HUES64 (cell line): ENCODE results near the gene TNIK.

ENCODE experiments used
- H3K27ac ChIP-seq: 2 replicates; pipeline ENCODE4 v1.7.0; 2013; ENCODE audit warnings: low read depth, low read length, inconsistent platforms
- H3K27me3 ChIP-seq: 2 replicates; pipeline ENCODE4 v1.6.1; 2013; ENCODE audit warnings: mild to moderate bottlenecking, low read length; ENCODE audit not compliant: insufficient read depth
- H3K36me3 ChIP-seq: 2 replicates; pipeline ENCODE4 v1.6.1; 2013; ENCODE audit warnings: mild to moderate bottlenecking, low read length; ENCODE audit not compliant: insufficient read depth
- H3K4me1 ChIP-seq: 2 replicates; pipeline ENCODE4 v1.6.1; 2013; ENCODE audit warnings: mild to moderate bottlenecking, low read length, moderate library complexity; ENCODE audit not compliant: insufficient read depth
- H3K4me3 ChIP-seq: 2 replicates; pipeline ENCODE4 v1.5.1; 2013; ENCODE audit warnings: mild to moderate bottlenecking, low read length, moderate library complexity
- H3K9ac ChIP-seq: 2 replicates; pipeline ENCODE4 v1.6.1; 2013; ENCODE audit warnings: mild to moderate bottlenecking, low read depth, low read length
- H3K9me3 ChIP-seq: 2 replicates; pipeline ENCODE4 v1.6.1; 2013; ENCODE audit warnings: low read depth, low read length; ENCODE audit not compliant: insufficient read depth
- WGBS: fragments of 150-250, 120-280 bp; methylation state at CpG from one replicate; pipeline ENCODE4 v1.1.7; 2013; ENCODE audit warnings: missing lambda C conversion rate; 5-methylcytosine and 5-hydroxymethylcytosine counted together

Gene TNIK

GRCh38 chr3:171491361-171491760 is 31.2 kb upstream of the TNIK start:
- H3K27me3 ChIP-seq = no peaks in the 10 kb centered on the region
- H3K9ac ChIP-seq = no peak overlapping the region
- 100% methylated on average over 2 of the region's 2 CpGs for WGBS

GRCh38 chr3:171490901-171491300 is 30.7 kb upstream of the TNIK start:
- 95% methylated on average over 3 of the region's 3 CpGs for WGBS
- no peak overlapping the region for H3K27ac ChIP-seq
- no peaks in the 10 kb centered on the region for H3K36me3 ChIP-seq
- H3K4me3 ChIP-seq = no peak overlapping the region
- no peaks in the 10 kb centered on the region for H3K4me1 ChIP-seq
- no peak overlapping the region for H3K9ac ChIP-seq
- H3K27me3 ChIP-seq = no peaks in the 10 kb centered on the region
- H3K9me3 ChIP-seq = no peaks in the 10 kb centered on the region

More at GRCh38 chr3:171491361-171491760, 31.2 kb upstream of the TNIK start:
- no peak overlapping the region for H3K27ac ChIP-seq
- H3K4me1 ChIP-seq = no peaks in the 10 kb centered on the region
- H3K9me3 ChIP-seq = no peaks in the 10 kb centered on the region
- no peak overlapping the region for H3K4me3 ChIP-seq
- H3K36me3 ChIP-seq = no peaks in the 10 kb centered on the region

- WGBS = 91% methylated on average over 4 of the region's 4 CpGs
- H3K27ac ChIP-seq = no peak overlapping the region
- no peaks in the 10 kb centered on the region for H3K27me3 ChIP-seq
- H3K9me3 ChIP-seq = no peaks in the 10 kb centered on the region
- H3K4me3 ChIP-seq = no peak overlapping the region
- H3K9ac ChIP-seq = no peak overlapping the region
- H3K36me3 ChIP-seq = no peaks in the 10 kb centered on the region
- H3K4me1 ChIP-seq = no peaks in the 10 kb centered on the region
Measured at GRCh38 chr3:171489348-171489747, 29.1 kb upstream of the TNIK start.

- WGBS = 97% methylated on average over 7 of the region's 7 CpGs
- H3K27ac ChIP-seq = no peak overlapping the region
Measured at GRCh38 chr3:171488479-171488878, 28.3 kb upstream of the TNIK start.

GRCh38 chr3:171487382-171487781 is 27.2 kb upstream of the TNIK start:
- Histone ChIP-seq H3K4me1 (no peaks in the 10 kb centered on the region), H3K9ac (no peak overlapping the region), H3K36me3 (no peaks in the 10 kb centered on the region), H3K27me3 (no peaks in the 10 kb centered on the region), H3K27ac (no peak overlapping the region), H3K4me3 (no peak overlapping the region), H3K9me3 (no peaks in the 10 kb centered on the region)
- WGBS = 91% methylated on average over 4 of the region's 4 CpGs

More at GRCh38 chr3:171488479-171488878, 28.3 kb upstream of the TNIK start:
- Histone ChIP-seq H3K4me3 (no peak overlapping the region), H3K36me3 (no peaks in the 10 kb centered on the region), H3K27me3 (no peaks in the 10 kb centered on the region), H3K4me1 (no peaks in the 10 kb centered on the region), H3K9ac (no peak overlapping the region), H3K9me3 (no peaks in the 10 kb centered on the region)

GRCh38 chr3:171485338-171485737 is 25.1 kb upstream of the TNIK start:
- no peak overlapping the region for H3K9ac ChIP-seq
- no peaks in the 10 kb centered on the region for H3K27me3 ChIP-seq
- H3K4me3 ChIP-seq = no peak overlapping the region
- H3K4me1 ChIP-seq = no peaks in the 10 kb centered on the region
- no peaks in the 10 kb centered on the region for H3K9me3 ChIP-seq
- no peaks in the 10 kb centered on the region for H3K36me3 ChIP-seq
- H3K27ac ChIP-seq = no peak overlapping the region

GRCh38 chr3:171481011-171481410 is 20.8 kb upstream of the TNIK start:
- no peak overlapping the region for H3K9ac ChIP-seq
- WGBS = 92% methylated on average over 1 of the region's 1 CpG

GRCh38 chr3:171480526-171480925 is 20.3 kb upstream of the TNIK start:
- Histone ChIP-seq H3K4me3 (no peak overlapping the region), H3K9ac (no peak overlapping the region), H3K9me3 (no peaks in the 10 kb centered on the region), H3K27me3 (no peaks in the 10 kb centered on the region), H3K27ac (no peak overlapping the region), H3K4me1 (no peaks in the 10 kb centered on the region), H3K36me3 (no peaks in the 10 kb centered on the region)
- WGBS = 72% methylated on average over 1 of the region's 1 CpG

More at GRCh38 chr3:171481011-171481410, 20.8 kb upstream of the TNIK start:
- Histone ChIP-seq H3K27ac (no peak overlapping the region), H3K4me1 (no peaks in the 10 kb centered on the region), H3K9me3 (no peaks in the 10 kb centered on the region), H3K36me3 (no peaks in the 10 kb centered on the region), H3K4me3 (no peak overlapping the region), H3K27me3 (no peaks in the 10 kb centered on the region)

GRCh38 chr3:171476532-171477102 is 16.4 kb upstream of the TNIK start:
- Histone ChIP-seq H3K27me3 (no peaks in the 10 kb centered on the region), H3K4me3 (no peak overlapping the region), H3K9ac (no peak overlapping the region), H3K36me3 (no peaks in the 10 kb centered on the region), H3K4me1 (no peaks in the 10 kb centered on the region), H3K9me3 (no peaks in the 10 kb centered on the region), H3K27ac (no peak overlapping the region)

- Histone ChIP-seq H3K9ac (no peak overlapping the region), H3K4me3 (no peak overlapping the region), H3K9me3 (no peaks in the 10 kb centered on the region), H3K27ac (no peak overlapping the region), H3K36me3 (no peaks in the 10 kb centered on the region), H3K27me3 (no peaks in the 10 kb centered on the region), H3K4me1 (no peaks in the 10 kb centered on the region)
- WGBS = 90% methylated on average over 2 of the region's 2 CpGs
Measured at GRCh38 chr3:171472552-171472951, 12.3 kb upstream of the TNIK start.

GRCh38 chr3:171470714-171471227 is 10.6 kb upstream of the TNIK start:
- no peaks in the 10 kb centered on the region for H3K4me1 ChIP-seq
- H3K9me3 ChIP-seq = no peaks in the 10 kb centered on the region
- 100% methylated on average over 1 of the region's 1 CpG for WGBS
- no peaks in the 10 kb centered on the region for H3K27me3 ChIP-seq
- no peaks in the 10 kb centered on the region for H3K36me3 ChIP-seq
- H3K27ac ChIP-seq = no peak overlapping the region
- no peak overlapping the region for H3K4me3 ChIP-seq
- no peak overlapping the region for H3K9ac ChIP-seq

- Histone ChIP-seq H3K27me3 (no peaks in the 10 kb centered on the region), H3K9me3 (no peaks in the 10 kb centered on the region), H3K4me1 (no peaks in the 10 kb centered on the region), H3K36me3 (no peaks in the 10 kb centered on the region), H3K27ac (no peak overlapping the region), H3K4me3 (no peak overlapping the region), H3K9ac (no peak overlapping the region)
- WGBS = 97% methylated on average over 3 of the region's 3 CpGs
Measured at GRCh38 chr3:171469376-171469775, 9.2 kb upstream of the TNIK start.
